HG02759 (cell line): ENCODE measurements around the gene WNK1.
"Not testable (repeated sequence)": the region's sequence is repeated elsewhere in the genome, so short reads cannot be mapped to it uniquely, and the experiment has no call there.

Source experiments
- ATAC-seq: cut with Tn5 transposase; IDR thresholded peaks from one replicate; pipeline ENCODE4 v1.9.1; 2021; ENCODE audit warnings: mild to moderate bottlenecking, moderate library complexity; ENCODE audit not compliant: unreplicated experiment

WNK1 gene

GRCh38 chr12:740921-741320 is 11.5 kb upstream of the WNK1 start:
- ATAC-seq: no peak

DNA sequence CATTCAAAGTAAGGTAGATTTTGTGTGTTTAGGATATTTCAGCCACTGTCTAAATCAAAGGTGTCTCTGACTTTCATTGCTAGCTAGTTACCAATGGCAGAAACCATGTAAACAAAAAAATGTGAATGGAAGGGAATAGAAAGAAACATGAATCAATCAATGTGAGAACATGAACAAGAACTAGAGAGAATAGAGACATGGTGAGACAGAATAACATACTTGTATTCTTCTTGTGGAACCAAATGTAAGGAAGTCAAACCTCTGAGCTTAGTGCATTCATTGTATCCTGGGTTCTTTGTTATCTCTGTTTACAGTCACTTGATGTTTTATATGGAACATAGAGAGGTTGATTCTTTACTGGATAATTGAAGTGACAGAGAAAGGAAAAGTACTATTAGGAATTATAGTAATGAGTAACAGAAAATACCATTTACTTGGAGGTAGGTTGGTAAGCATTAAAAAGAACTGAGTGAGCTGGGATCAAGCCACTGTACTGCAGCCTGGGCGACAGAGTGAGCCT is 2.6 kb upstream of the WNK1 start:
- ATAC-seq: no peak

- ATAC-seq: no peak
These were observed 1.8 kb upstream of the WNK1 start for GRCh38 chr12:750366-751191.

DNA sequence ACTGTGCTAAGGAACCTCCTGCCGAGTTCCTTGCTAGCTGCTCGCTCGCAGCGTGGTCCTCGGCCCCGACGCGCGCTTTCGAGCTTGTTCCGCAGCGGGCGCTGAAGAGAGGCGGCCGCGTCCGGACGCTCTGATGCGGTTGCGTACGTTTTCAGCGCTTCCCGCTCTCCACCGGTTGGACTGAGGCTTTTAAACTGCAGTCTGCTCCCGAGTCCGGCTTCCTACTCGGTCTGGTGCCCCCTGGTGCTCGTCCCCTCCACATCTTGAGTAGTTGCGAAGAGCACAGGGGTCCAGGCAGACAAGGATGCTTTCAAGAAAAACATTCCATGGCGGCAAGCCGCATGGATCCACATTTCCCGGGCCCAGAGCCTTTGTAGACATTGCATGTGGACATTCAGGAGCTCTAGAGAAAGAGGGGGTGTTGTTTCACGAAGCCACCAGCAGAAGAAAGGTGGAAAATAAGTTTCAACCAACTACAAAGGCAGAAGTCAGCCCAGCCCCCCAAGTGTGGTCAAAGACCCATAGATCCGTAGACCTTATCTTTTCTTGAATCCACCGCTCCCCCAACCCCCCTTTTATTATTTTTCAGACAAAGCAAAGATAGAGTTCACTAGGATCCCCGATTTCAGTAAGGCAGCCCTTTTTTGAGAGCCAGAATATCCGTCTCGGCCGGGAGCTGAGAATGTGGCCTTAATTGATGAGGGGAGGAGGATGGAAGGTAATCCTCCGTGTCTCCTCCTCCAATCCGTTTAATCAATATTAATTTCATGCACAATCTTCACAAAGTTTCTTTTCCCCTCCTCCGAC is 984 bp upstream of the WNK1 start:
- peak; percentile 46 for ATAC-seq

DNA sequence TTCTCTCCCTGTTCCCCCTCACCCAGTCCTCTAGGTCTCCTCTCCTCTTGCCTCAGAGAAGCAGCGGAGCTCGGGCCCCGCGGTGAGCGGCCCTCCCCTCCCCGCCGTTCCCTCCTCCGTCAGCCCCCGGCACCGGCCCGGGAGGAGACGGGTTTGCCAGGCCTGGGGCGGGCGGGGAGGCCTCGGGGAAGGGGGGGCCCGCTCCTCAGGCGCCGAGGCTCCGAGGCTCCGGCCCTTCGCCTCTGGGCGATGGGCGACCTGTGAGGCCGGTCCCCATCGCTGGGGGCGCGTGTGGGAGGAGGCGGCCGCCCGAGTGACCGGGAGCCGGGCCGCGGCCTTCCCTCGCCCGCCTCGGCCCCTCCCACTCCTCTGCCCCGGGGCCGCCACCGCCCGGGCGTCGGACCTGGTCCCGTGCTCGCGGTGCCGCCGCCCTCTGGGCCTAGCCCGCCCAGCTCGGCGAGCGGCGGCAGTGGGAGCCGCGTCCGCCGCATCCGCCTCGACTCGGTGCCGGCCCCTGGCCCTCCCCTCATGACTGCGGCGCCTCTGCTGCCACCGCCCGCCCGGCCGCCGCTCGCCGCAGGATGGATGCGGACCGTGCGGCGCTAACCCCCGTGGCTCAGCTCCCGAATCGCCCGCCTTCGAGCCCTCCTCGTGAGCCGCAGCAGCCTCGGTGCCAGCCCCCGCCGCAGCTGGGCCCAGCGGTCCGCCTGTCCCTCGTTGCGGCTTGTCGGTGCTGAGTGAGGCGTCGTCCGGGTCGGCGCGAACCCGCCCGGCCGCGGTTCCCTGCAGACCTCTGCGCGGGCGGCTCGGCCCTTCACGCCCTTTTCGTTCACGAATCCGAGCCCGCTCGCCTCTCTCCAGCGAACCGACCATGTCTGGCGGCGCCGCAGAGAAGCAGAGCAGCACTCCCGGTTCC is 574 bp downstream of the WNK1 start:
- peak; percentile 40 for ATAC-seq

GRCh38 chr12:753611-754472 is 1.5 kb downstream of the WNK1 start:
- no peak for ATAC-seq

GRCh38 chr12:754473-754820 is 2.1 kb downstream of the WNK1 start:
- ATAC-seq: no peak

- ATAC-seq: no peak
These were observed 2.6 kb downstream of the WNK1 start for GRCh38 chr12:754851-755562.

DNA sequence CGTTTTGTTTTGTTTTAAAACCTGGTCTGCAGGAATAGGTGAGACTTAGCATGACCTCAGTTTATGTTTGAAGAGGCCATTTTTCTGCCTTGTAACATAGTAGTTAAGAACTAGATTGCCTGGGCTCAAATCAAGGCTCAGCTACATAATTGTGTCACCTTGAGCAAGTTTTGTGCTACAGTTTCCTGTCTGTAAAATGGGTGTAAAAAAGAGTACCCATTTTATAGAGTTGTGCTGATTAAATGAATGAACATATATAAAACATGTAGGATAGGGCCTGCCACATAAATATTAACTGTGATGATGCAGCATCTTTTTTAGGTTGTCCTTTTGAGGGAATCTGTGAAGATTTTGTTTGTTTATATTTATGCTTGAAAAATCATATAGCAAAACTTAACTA is 7.2 kb downstream of the WNK1 start:
- ATAC-seq: no peak

GRCh38 chr12:761256-761655 is 8.9 kb downstream of the WNK1 start:
- ATAC-seq: no peak

DNA sequence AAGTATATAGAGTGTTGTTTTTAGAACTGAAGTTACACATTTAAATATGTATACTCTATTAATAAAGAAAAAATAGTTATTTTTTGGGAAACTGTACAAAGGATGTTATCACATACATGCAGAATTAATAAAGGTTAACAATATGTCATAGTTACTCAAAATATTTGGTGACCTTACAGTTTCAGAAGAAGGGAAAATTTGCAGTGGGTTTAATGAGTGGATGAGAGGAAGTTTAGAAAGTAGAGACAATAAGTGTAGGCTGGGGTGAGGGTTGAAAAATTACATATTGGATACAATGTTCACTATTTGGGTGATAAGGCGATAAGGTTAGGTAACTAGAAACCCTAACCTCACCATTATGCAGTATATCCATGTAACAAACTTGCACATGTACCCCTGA is 13.5 kb downstream of the WNK1 start:
- no peak for ATAC-seq

DNA sequence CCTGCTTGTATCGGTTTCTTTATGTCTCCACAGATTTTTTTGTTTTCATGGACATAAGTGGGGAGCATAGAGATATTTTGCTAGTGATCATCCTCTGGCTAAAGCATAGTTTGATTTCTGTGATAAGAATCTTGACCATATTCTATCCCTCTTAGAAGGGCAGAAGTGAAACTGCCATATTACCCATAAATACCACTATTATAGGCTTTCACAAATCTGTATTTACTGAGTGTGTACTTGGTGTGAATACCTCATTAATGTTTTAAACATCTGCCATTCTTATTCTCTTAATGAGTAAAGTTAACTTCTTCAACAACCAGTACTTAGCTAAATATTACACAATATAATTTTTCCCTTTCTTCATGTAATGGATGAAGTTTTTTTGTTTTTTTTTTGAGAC is 16.1 kb downstream of the WNK1 start:
- no peak for ATAC-seq

DNA sequence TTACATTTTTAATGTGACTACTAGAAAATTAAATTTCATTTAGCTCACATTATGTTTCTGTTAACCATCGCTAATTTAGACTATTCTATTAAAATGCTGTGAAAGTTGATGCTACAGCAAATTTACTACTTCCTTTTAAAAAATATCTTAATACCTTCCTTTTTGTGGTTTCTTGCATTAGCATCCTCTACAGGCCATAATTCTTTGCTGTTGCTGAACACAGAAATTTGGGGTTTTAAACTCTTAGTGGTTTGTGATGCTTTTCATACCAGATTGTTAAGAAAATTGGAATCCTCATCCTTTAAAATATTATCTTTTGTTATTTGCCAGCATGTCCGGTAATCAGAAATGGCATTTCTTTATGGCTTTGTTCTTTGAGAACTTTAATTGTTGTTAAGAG is 18.1 kb downstream of the WNK1 start:
- no peak for ATAC-seq

DNA sequence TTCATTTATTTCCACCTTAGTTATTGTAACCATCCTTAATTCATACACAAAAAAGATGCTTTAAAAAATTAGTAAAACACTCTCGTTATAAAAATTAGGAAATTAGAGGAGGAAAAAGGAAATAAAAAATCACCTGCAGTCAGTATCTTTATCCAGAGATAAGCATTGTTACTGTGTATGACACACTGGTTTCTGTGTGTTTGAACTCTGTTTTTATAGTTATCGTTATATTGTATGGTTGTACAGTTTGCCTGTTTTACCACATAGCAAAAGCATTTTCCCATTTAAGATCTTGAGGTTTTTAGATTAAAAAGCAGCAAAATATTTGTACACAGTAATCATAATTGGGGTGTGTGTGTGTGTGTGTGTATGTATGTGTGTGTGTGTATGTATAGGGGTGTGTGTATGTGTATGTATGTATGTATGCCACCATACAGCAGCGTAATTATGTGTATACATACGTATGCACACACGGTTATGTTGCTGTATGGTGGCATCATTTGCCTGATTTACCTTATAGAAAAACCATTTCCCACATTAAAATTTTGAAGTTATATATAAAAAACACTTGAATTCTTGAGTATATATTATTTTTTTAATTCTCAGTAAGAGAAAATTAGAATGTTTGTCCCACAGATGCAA is 19.8 kb downstream of the WNK1 start:
- ATAC-seq: no peak

GRCh38 chr12:774051-774614 is 21.8 kb downstream of the WNK1 start:
- no peak for ATAC-seq

GRCh38 chr12:775973-776771 is 23.8 kb downstream of the WNK1 start:
- ATAC-seq: not testable (repeated sequence)

- ATAC-seq: not testable (repeated sequence)
These were observed 24.5 kb downstream of the WNK1 start for GRCh38 chr12:776772-777373.
